ENCODE measurements around the gene NUP205.

Gene NUP205

DNA sequence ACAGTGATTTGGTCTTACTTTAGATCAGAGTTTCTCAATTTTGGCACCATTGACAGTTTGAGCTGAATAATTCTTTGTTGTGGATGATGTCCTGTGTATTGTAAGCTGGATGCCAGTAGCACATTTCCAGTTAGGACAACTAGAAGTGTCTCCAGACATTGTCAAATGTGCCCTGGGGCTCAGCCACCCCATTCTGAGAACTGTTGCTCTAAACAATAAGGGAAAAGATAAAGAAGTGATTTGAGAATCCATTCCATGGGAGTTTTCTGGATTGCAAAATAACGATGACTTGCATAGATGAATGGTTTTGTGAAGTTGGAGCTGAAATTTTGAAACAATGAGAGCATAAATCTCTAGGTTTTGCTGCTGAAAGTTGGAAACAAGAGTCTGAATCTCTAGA lies 44.6 kb downstream of the NUP205 start:
- no peak for TF ChIP-seq CTCF (IDR thresholded peaks at IDR 0.05; ENCODE audit: low read depth, low read length)
- H3K4me3 ChIP-seq (replicated peaks in 1 of 2; ENCODE audit: low read depth in 2 of 2, low read length in 2 of 2), result no peak overlapping the region
- peak; percentile 69 to 76 for DNase-seq (ENCODE audit: low read depth in 2 of 2)

GRCh38 chr7:135616136-135616535 lies 58.4 kb downstream of the NUP205 start:
- DNase-seq (ENCODE audit: low read depth in 2 of 2), result no peak
- no peak overlapping the region for H3K4me3 ChIP-seq (replicated peaks in 1 of 2; ENCODE audit: low read depth in 2 of 2, low read length in 2 of 2)
- no peak for TF ChIP-seq CTCF (IDR thresholded peaks at IDR 0.05; ENCODE audit: low read depth, low read length)

DNA sequence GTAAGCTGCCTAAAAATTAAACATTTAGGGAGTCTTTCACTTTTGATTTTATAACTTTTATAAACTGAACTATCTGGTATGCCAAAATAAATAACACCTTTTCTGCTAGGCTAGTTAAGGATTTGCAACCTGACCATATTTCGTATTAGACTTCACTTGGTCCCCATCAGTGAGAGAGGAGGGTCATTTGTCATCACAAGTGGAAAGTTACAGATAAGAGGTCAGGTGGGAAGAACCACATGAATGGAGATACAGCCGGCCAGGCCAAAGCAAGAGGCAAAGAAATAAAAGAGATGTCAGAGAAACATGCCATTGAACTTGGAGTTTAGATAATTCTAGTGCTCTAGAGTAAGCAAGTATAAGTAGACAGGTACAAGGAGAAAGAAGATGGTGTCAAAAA lies 60.1 kb downstream of the NUP205 start:
- no peak overlapping the region for H3K4me3 ChIP-seq (replicated peaks in 1 of 2; ENCODE audit: low read depth in 2 of 2, low read length in 2 of 2)
- no peak for DNase-seq (ENCODE audit: low read depth in 2 of 2)
- no peak for TF ChIP-seq CTCF (IDR thresholded peaks at IDR 0.05; ENCODE audit: low read depth, low read length)

GRCh38 chr7:135618510-135618909 lies 60.8 kb downstream of the NUP205 start:
- H3K4me3 ChIP-seq (replicated peaks in 1 of 2; ENCODE audit: low read depth in 2 of 2, low read length in 2 of 2), result no peak overlapping the region
- TF ChIP-seq CTCF (IDR thresholded peaks at IDR 0.05; ENCODE audit: low read depth, low read length), result no peak
- DNase-seq (ENCODE audit: low read depth in 2 of 2), result no peak

GRCh38 chr7:135620447-135620846 lies 62.7 kb downstream of the NUP205 start:
- H3K4me3 ChIP-seq (replicated peaks in 1 of 2; ENCODE audit: low read depth in 2 of 2, low read length in 2 of 2), result no peak overlapping the region
- DNase-seq (ENCODE audit: low read depth in 2 of 2), result no peak
- TF ChIP-seq CTCF (IDR thresholded peaks at IDR 0.05; ENCODE audit: low read depth, low read length), result no peak

DNA sequence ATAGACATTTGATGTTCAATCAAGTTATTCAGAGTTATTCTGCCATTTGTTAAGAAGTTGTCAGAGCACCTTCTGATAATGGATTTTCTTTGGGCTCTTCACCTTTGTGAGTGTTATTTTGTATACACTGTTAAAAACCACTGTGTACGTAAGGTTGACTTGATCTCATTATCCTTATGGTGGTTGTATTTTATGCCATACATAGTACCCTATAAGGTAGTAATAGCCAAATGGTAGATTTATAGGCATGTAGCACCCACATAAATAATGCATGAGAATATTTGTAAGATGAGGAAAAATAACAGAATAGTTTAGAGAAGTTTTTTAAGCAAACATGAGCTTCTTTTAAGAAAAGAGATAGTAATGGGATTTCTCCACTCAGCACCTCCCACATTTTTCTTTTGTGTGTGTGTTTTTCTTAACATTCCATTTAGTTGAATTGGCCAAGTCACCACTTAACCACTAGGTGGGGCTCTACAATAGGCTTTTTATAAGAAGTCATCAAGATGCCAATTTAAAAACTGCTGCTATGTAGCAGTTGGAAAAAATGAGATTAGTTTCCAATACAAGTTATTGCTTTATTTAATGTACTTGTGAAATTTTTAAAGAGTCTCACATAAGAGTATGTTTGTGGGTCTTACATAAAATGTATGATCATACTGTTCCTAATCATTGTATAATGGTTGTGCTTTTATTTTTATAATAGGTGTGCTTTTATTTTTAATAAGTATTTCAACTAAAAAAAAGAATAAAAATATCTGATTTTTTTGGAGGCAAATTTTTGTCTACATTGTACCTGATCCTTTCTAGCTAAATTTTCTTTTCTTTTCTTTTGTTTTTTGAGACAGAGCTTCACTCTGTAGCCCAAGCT lies 63.5 kb downstream of the NUP205 start:
- no peak overlapping the region for H3K4me3 ChIP-seq (replicated peaks in 1 of 2; ENCODE audit: low read depth in 2 of 2, low read length in 2 of 2)
- DNase-seq (ENCODE audit: low read depth in 2 of 2), result peak; percentile 92 to 94
- TF ChIP-seq CTCF (IDR thresholded peaks at IDR 0.05; ENCODE audit: low read depth, low read length), result peak; percentile 80
